PC-9 (cell line): ENCODE data around the gene LYSMD2.

ENCODE experiments used
- CTCF ChIP-seq: fragments of 200-600 bp; sonication (generic); conservative IDR thresholded peaks from 2 replicates; pipeline ENCODE4 v1.6.1; 2017; ENCODE audit warnings: mixed run types, antibody characterized with exemption, mild to moderate bottlenecking, moderate library complexity
- EZH2 ChIP-seq: fragments of 200-600 bp; sonication (generic); IDR thresholded peaks from 2 replicates; pipeline ENCODE4 v1.8.0; 2017; ENCODE audit warnings: antibody characterized with exemption, low read depth

- TF ChIP-seq CTCF (no peak), EZH2 (no peak)
Measured at GRCh38 chr15:51735228-51736010, 2.0 kb downstream of the LYSMD2 start.
